ENCODE data around the gene ZFC3H1. TPM values are rescaled to one million over a fixed set of nuclear protein-coding genes. Genes with fewer than 3 reads are reported as not detected.
A peak's percentile ranks its signal among the peaks of the same experiment; 100 is the strongest.

Gene ZFC3H1
- total RNA-seq, 1 experiment from 2014 or later, result 24.4 TPM

GRCh38 chr12:71587012-71587411 lies 76.6 kb downstream of the ZFC3H1 start:
- no peak overlapping the region for H2BK5ac ChIP-seq (ENCODE audit: insufficient read length, low read length)
- H3K27ac ChIP-seq (ENCODE audit: insufficient read length, low read depth, low read length), result no peak overlapping the region
- no peak for DNase-seq
- Mint-ChIP-seq H3K4me1 (peaks cover 8 to 9% of the 10 kb centered on the region in 2 experiments), H3K36me3 (ENCODE audit: insufficient read depth in 1 of 3, low read depth in 3 of 3) (no peaks in the 10 kb centered on the region), H3K27me3 (ENCODE audit: low read depth) (no peaks in the 10 kb centered on the region), H3K9me3 (no peaks in the 10 kb centered on the region), H3K4me3 (no peak overlapping the region), H3K27ac (peak overlapping the region in 1 of 3 experiments; percentile 23; a peak in 1 of 7 replicates)
- H2BK12ac ChIP-seq (ENCODE audit: insufficient read length, low read depth, low read length), result no peak overlapping the region
- no peak overlapping the region for H3T11ph ChIP-seq (ENCODE audit: low read length)
- H2BK120ac ChIP-seq (ENCODE audit: low read depth, low read length, poor library complexity, severe bottlenecking), result no peak overlapping the region
- no peak overlapping the region for H3K4me2 ChIP-seq (ENCODE audit: insufficient read depth, insufficient read length, low read length)
- no peak overlapping the region for H2AFZ ChIP-seq (ENCODE audit: low read length)
- H2BK20ac ChIP-seq (ENCODE audit: low read depth, low read length, poor library complexity, severe bottlenecking), result no peak overlapping the region
- no peaks in the 10 kb centered on the region for H3K27me3 ChIP-seq (ENCODE audit: insufficient read depth, low read length)
- WGBS (ENCODE audit: extremely low coverage, insufficient read length, low lambda C conversion rate), result no CpG with 5 or more reads among the region's 2 CpGs
- H4K5ac ChIP-seq (ENCODE audit: insufficient read length, low read depth, low read length), result no peak overlapping the region
- no peak overlapping the region for H3K9ac ChIP-seq (ENCODE audit: extremely low read depth, insufficient read length, low read length)
- H3K79me2 ChIP-seq (ENCODE audit: insufficient read depth, low read length), result no peaks in the 10 kb centered on the region
- H3K79me1 ChIP-seq (ENCODE audit: insufficient read depth, low read depth, low read length, poor library complexity, severe bottlenecking), result no peaks in the 10 kb centered on the region
- no peak overlapping the region for H3K56ac ChIP-seq (ENCODE audit: insufficient read length, low read depth, low read length)
- H3K23ac ChIP-seq (ENCODE audit: insufficient read length, low read depth, low read length), result no peak overlapping the region
- H3K4ac ChIP-seq (ENCODE audit: low read depth, low read length), result no peak overlapping the region
- no peak overlapping the region for H4K8ac ChIP-seq (replicated peaks; ENCODE audit: insufficient read length, low read depth, low read length)
- no peak overlapping the region for H3K18ac ChIP-seq (ENCODE audit: insufficient read length, low read depth, low read length)
- H4K20me1 ChIP-seq (ENCODE audit: control insufficient read depth, insufficient read depth, insufficient read length), result no peaks in the 10 kb centered on the region
- TF ChIP-seq, protein P1, sequence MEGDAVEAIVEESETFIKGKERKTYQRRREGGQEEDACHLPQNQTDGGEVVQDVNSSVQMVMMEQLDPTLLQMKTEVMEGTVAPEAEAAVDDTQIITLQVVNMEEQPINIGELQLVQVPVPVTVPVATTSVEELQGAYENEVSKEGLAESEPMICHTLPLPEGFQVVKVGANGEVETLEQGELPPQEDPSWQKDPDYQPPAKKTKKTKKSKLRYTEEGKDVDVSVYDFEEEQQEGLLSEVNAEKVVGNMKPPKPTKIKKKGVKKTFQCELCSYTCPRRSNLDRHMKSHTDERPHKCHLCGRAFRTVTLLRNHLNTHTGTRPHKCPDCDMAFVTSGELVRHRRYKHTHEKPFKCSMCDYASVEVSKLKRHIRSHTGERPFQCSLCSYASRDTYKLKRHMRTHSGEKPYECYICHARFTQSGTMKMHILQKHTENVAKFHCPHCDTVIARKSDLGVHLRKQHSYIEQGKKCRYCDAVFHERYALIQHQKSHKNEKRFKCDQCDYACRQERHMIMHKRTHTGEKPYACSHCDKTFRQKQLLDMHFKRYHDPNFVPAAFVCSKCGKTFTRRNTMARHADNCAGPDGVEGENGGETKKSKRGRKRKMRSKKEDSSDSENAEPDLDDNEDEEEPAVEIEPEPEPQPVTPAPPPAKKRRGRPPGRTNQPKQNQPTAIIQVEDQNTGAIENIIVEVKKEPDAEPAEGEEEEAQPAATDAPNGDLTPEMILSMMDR (conservative IDR thresholded peaks at IDR 0.05), result no peak
- no peak overlapping the region for H4K91ac ChIP-seq (ENCODE audit: insufficient read length, low read depth, low read length)
- H3K23me2 ChIP-seq (ENCODE audit: insufficient read length, low read depth, low read length, poor library complexity, severe bottlenecking), result no peaks in the 10 kb centered on the region
- H3K9me3 ChIP-seq (ENCODE audit: control insufficient read depth, low read depth, low read length), result no peaks in the 10 kb centered on the region
- H2BK15ac ChIP-seq (ENCODE audit: low read depth, low read length), result no peak overlapping the region
- H3K14ac ChIP-seq (ENCODE audit: insufficient read depth, low read length), result no peak overlapping the region
- H3K4me1 ChIP-seq (ENCODE audit: insufficient read depth, low read length), result no peaks in the 10 kb centered on the region; the same call in 1 of the 2 replicates
- H2AK5ac ChIP-seq (ENCODE audit: insufficient read length, low read length), result no peak overlapping the region
